GM21360 (cell line): Measurements from ENCODE around the gene ANXA7.
"Not testable (repeated sequence)": the region's sequence is repeated elsewhere in the genome, so short reads cannot be mapped to it uniquely, and the experiment has no call there.

Experiments used
- ATAC-seq: cut with Tn5 transposase; IDR thresholded peaks from one replicate; pipeline ENCODE4 v1.9.1; 2021; ENCODE audit warnings: mild to moderate bottlenecking, moderate library complexity; ENCODE audit not compliant: unreplicated experiment

ANXA7 gene

DNA sequence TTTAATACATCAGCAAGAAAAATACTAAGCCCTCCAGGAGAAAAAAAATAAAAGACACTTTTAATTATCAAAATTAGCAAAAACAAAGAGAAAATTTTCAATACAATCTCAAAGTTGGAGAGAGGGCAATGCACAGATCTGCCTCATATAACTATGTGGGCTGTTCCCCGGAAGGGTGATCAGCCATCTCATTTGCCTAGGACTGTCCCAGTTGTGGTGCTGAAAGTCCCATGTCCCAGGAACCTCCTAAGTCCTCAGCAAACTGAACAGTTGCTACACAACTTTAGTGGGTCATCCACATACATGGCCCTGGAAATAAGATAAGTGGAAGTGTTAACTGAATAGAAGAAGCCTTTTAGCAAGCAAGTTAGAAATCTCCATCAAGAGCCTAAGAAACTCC lies 69.6 kb downstream of the ANXA7 start:
- no peak for ATAC-seq

DNA sequence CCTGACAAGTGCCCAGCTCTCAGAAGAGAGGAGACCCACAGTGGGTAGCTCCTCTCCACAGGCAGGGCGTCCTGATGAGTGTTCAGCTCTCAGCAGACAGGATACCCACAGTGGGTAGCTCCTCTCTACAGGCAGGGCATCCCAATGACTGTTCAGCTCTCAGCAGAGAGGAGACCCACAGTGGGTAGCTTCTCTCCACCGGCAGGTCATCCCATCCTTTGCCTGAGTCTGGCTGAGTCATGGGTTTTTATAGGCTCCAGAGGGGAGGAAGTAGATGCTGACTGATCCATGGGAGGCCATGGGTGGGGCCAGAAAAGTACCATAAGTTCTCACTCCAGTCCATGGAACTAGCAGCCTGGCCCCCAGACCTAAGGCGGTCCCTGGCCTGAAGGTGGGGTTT lies 73.7 kb downstream of the ANXA7 start:
- no peak for ATAC-seq

DNA sequence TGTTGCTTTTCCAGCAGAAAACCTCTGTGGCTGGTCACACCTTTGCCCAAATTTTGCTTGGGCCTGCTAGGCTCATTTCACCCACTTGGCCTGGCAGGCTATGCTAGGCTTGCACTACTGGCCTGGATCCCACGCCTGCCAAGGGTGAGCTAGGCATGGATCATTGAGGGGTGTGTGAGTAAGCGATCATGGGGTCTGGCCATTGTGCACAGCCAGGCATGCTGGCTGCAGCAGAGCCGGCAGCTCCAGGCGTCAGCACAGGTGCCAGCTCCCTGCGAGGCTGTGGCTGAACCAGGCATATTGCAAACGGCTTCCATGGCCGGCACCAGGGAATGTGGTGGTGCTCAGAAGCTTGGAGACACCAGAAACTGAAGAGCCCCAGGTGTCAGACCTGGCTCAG lies 74.4 kb downstream of the ANXA7 start:
- ATAC-seq = no peak

DNA sequence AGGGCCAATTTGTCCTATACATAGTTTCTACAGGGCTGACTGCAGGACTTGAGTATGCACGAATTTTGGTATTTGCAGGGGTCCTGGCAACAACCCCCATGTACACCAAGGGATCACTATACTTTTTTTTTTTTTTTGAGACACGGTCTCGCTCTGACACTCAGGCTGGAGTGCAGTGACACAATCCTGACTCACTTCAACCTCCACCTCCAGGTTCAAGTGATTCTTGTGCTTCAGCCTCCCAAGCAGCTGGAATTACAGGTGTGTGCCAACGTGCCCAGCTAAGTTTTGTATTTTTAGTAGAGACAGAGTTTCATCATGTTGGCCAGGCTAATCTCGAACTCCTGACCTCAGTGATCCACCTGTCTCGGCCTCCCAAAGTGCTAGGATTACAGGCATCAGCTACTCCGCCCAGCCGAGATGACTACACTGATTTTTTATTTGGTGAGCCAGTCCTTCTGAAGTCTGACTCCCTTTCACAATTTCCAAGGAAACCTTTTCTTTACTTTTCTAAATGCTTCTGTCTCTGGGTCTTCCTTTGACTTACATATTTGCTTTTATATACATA lies 75.0 kb downstream of the ANXA7 start:
- no peak for ATAC-seq

DNA sequence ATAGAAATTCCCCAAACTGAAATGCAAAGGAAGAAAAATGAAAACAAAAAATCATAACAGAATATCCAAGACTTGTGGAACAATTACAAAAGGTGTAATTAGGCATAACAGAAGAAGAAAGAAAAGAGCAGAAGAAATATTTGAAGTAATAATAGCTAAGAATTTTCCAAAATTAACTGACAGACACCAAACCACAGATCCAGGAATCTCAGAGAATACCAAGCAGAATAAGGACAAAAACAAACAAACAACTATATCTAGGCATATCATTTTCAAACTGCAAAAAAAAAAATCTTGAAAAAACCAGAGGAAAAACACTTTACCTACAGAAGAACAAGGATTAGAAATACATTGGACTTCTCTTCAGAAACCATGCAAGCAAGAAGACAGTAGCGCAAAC lies 80.7 kb downstream of the ANXA7 start:
- no peak for ATAC-seq

DNA sequence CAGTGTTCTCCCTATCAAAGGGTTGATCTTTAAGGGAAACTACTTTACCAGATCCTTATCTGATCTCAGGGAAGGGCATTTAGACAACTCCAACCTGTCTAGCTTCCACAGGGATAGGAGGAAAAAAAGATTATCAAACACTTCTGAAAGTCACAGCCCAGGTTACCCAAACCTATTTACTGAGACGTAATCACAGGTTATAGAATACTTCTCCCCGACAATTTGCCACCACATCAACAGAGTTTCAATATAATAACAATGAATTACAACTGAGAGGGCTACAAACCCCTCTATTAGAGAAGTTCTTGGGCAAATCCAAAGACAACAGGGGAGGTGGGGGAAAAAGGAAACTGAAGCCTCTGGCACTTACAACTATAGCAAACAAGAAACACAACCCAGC lies 81.5 kb downstream of the ANXA7 start:
- no peak for ATAC-seq

DNA sequence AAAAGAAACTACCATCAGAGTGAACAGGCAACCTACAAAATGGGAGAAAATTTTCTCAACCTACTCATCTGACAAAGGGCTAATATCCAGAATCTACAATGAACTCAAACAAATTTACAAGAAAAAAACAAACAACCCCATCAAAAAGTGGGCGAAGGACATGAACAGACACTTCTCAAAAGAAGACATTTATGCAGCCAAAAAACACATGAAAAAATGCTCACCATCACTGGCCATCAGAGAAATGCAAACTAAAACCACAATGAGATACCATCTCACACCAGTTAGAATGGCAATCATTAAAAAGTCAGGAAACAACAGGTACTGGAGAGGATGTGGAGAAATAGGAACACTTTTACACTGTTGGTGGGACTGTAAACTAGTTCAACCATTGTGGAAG lies 85.3 kb downstream of the ANXA7 start:
- not testable (repeated sequence) for ATAC-seq

DNA sequence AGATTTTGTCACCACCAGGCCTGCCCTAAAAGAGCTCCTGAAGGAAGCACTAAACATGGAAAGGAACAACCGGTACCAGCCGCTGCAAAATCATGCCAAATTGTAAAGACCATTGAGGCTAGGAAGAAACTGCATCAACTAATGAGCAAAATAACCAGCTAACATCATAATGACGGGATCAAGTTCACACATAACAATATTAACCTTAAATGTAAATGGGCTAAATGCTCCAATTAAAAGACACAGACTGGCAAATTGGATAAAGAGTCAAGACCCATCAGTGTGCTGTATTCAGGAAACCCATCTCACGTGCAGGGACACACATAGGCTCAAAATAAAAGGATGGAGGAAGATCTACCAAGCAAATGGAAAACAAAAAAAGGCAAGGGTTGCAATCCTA lies 88.6 kb downstream of the ANXA7 start:
- not testable (repeated sequence) for ATAC-seq
